ENCODE data around the gene POGZ.

POGZ gene

GRCh38 chr1:151492120-151492519 is 32.8 kb upstream of the POGZ start:
- ATAC-seq: no peak
- TF ChIP-seq CREB5 (CRISPR knock-in tag; IDR thresholded peaks at IDR 0.05; ENCODE audit: low read depth) (no peak), ZNF70 (CRISPR knock-in tag; IDR thresholded peaks at IDR 0.05) (no peak), OSR1 (CRISPR knock-in tag; IDR thresholded peaks at IDR 0.05) (no peak), TOX (CRISPR knock-in tag; IDR thresholded peaks at IDR 0.05; ENCODE audit: borderline replicate concordance) (no peak), CSRNP3 (CRISPR knock-in tag; IDR thresholded peaks at IDR 0.05) (no peak), ZC3H10 (CRISPR knock-in tag; IDR thresholded peaks at IDR 0.05) (no peak), CSDC2 (CRISPR knock-in tag; IDR thresholded peaks at IDR 0.05) (no peak), BACH2 (CRISPR knock-in tag; IDR thresholded peaks at IDR 0.05; ENCODE audit: borderline replicate concordance) (no peak), TCF4 (CRISPR knock-in tag; IDR thresholded peaks at IDR 0.05; ENCODE audit: borderline replicate concordance) (no peak)

- no peak for ATAC-seq
- TF ChIP-seq ISL1 (CRISPR knock-in tag; IDR thresholded peaks at IDR 0.05) (no peak), ZNF8 (CRISPR knock-in tag; IDR thresholded peaks at IDR 0.05) (no peak), ARNTL (CRISPR knock-in tag; IDR thresholded peaks at IDR 0.05; ENCODE audit: borderline replicate concordance, low read depth) (no peak), BACH2 (CRISPR knock-in tag; IDR thresholded peaks at IDR 0.05; ENCODE audit: borderline replicate concordance) (no peak), TCF4 (CRISPR knock-in tag; IDR thresholded peaks at IDR 0.05; ENCODE audit: borderline replicate concordance) (no peak)
Measured at GRCh38 chr1:151491641-151492040, 32.3 kb upstream of the POGZ start.

GRCh38 chr1:151486557-151486956 is 27.3 kb upstream of the POGZ start:
- no peak for ATAC-seq

GRCh38 chr1:151485685-151486255 is 26.5 kb upstream of the POGZ start:
- peak; percentile 51 for ATAC-seq
- TF ChIP-seq ARNTL (CRISPR knock-in tag; IDR thresholded peaks at IDR 0.05; ENCODE audit: borderline replicate concordance, low read depth) (no peak), PATZ1 (CRISPR knock-in tag; IDR thresholded peaks at IDR 0.05; ENCODE audit: borderline replicate concordance) (no peak), ZC3H10 (CRISPR knock-in tag; IDR thresholded peaks at IDR 0.05) (no peak), SNAI2 (CRISPR knock-in tag; IDR thresholded peaks at IDR 0.05) (no peak), ZFP30 (CRISPR knock-in tag; IDR thresholded peaks at IDR 0.05) (no peak), TOX (CRISPR knock-in tag; IDR thresholded peaks at IDR 0.05; ENCODE audit: borderline replicate concordance) (no peak), ZNF565 (CRISPR knock-in tag; conservative IDR thresholded peaks at IDR 0.05; ENCODE audit: low read depth) (no peak), ZNF8 (CRISPR knock-in tag; IDR thresholded peaks at IDR 0.05) (no peak), CREB5 (CRISPR knock-in tag; IDR thresholded peaks at IDR 0.05; ENCODE audit: low read depth) (no peak), TSHZ2 (CRISPR knock-in tag; IDR thresholded peaks at IDR 0.05) (no peak), CSDC2 (CRISPR knock-in tag; IDR thresholded peaks at IDR 0.05) (no peak), ZFP3 (CRISPR knock-in tag; IDR thresholded peaks at IDR 0.05) (no peak), RARB (CRISPR knock-in tag; IDR thresholded peaks at IDR 0.05) (no peak), ESRRG (CRISPR knock-in tag; IDR thresholded peaks at IDR 0.05) (no peak), BACH2 (CRISPR knock-in tag; IDR thresholded peaks at IDR 0.05; ENCODE audit: borderline replicate concordance) (no peak), CSRNP3 (CRISPR knock-in tag; IDR thresholded peaks at IDR 0.05) (no peak), OSR1 (CRISPR knock-in tag; IDR thresholded peaks at IDR 0.05) (no peak), ISL1 (CRISPR knock-in tag; IDR thresholded peaks at IDR 0.05) (no peak), PPARA (CRISPR knock-in tag; IDR thresholded peaks at IDR 0.05; ENCODE audit: borderline replicate concordance) (no peak)

More at GRCh38 chr1:151486557-151486956, 27.3 kb upstream of the POGZ start:
- TF ChIP-seq ZC3H10 (CRISPR knock-in tag; IDR thresholded peaks at IDR 0.05): no peak
- TF ChIP-seq TCF4 (CRISPR knock-in tag; IDR thresholded peaks at IDR 0.05; ENCODE audit: borderline replicate concordance): no peak
- no peak for TF ChIP-seq ZNF70 (CRISPR knock-in tag; IDR thresholded peaks at IDR 0.05)
- no peak for TF ChIP-seq SNAI2 (CRISPR knock-in tag; IDR thresholded peaks at IDR 0.05)

All from SK-N-SH treated with all-trans-retinoic acid at 6 μM for 48 hours (cell line).